GM21717 (cell line): Measurements from ENCODE around the gene NEK10.
A peak's percentile ranks its signal among the peaks of the same experiment; 100 is the strongest.
"Not testable (repeated sequence)": the region's sequence is repeated elsewhere in the genome, so short reads cannot be mapped to it uniquely, and the experiment has no call there.

ENCODE experiments used
- ATAC-seq: cut with Tn5 transposase; IDR thresholded peaks from one replicate; pipeline ENCODE4 v1.9.1; 2021; ENCODE audit warnings: mild to moderate bottlenecking, moderate library complexity; ENCODE audit not compliant: unreplicated experiment

Gene NEK10

DNA sequence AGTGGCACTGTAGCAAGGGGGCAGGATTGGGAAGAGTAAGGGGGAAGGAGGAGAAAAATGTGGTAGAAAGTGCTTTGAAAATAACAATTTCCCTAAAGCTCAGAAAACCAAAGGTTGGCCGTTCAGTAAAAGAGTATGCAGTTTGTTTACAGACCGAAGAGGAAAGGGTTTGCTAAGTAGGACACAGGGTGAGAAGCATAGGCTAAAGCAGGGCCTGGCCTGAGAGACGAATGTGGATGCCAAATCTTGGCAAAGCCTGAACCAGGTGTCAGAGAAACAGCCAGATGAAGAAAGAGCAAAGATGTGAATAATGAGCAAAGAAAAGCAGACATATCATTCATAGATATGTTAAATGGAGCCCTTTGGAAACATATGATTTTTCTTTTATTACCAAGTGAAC lies 17.1 kb downstream of the NEK10 start:
- no peak for ATAC-seq

DNA sequence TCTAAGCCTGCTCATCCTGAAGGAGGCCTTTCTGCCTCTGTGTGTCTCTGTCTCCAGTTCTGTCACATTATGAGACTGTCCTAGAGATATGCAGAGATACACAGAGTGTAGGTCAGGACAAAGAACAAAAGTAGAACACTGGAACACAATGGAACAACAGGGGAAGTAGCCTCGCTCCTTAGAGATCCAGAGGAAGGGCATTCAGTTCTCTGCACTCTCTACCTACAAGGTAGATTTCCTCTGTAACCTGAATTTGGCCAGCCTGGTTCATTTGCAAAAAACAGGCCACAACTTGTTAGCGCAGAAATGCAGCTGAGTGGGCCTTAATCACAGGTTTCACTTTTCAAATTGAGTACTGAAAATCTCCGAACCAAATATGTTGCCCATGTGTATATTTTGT lies 19.4 kb downstream of the NEK10 start:
- peak; percentile 73 for ATAC-seq

DNA sequence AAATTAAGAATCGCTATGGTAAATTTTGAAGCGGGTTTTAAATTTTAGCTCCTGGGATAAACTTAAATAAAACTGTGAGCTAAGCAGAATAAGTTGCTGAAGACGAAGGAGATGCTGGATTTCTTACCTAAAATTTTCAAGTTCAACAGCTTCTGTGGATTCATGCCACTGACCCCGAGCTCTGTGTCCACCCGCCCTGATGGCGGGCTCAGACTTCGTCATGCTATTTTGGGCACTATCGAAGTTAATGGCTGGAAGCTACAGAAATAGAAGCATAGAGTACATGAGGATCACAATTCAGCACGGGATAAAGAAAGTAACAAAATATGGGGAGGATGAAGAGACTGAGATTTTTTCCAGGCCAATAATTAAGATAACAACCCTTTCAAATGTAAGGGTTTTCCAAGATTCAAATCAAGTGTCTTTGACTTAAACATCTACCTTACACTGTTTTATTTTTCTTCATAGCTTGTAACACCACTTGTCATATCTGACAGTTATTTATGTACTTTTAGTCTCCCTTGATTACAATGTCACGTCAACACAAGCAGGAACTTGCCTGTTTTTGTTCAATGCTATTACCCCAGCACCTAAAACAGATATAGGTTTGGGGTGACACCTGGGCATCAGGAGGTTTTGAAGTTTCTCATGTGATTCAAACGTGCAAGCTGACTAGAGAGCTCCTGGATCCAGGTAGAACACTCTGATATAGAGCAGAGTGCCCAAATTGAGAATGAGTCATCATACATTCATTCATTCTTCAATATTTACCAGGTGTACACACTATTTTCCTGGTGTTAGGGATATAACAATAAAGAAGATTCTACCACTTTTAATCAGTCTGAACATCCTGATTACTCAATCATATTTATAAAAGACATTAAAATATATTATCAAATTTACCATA lies 23.0 kb downstream of the NEK10 start:
- ATAC-seq, result no peak

DNA sequence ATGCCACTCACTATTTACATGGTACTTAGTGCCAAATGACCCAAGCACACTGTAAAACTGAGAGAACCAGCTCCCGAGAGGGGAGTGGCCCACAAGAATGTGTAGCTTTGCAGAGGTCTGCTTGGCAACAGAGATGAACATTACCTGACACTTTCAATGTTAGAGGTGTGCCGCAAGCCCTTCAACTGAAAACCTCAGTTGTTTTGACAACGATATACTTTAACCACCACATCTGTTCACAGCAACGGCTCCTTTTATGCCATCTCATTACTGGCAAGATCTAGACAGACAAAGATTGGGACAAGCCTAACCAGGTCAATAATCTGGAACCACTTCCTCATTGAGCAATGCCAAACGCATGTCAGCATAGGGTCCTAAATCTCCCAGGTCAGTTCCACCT lies 23.7 kb downstream of the NEK10 start:
- no peak for ATAC-seq

DNA sequence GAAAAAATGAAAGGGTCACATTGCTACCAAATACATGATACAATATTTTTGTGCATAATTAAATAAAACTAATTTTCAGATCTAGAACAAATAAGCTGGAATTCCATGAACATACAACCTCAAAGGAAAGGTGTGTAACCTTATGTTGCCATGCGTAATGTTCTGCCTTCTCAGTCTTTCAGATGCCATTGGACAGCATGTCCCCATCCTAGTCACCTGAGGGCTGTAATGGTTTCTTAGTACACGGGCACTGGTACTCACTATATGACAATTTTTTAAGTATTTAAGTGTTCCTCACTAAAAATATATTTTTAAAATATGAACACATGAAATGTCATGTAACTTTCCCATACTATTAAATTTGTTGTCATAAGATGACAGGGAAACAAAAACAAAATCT lies 24.1 kb downstream of the NEK10 start:
- ATAC-seq, result no peak

DNA sequence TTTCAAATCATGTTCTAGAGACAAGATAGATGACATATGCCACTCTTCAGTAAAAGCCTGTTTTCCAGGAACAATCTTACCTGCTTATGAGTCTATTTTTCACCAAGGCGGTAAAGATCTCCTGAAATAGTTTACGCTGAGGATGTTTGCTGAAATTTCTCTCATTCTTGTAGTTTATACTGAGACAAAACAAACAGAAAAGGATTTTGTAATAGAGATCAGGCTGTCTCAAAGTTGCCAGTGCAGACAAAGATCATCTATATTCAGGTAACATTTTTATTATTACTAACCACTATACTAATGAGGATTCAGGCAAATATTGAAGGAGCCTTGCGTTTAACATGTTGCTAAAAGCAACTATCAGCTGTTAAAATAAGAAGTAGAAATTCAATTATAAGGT lies 25.0 kb downstream of the NEK10 start:
- ATAC-seq, result no peak

DNA sequence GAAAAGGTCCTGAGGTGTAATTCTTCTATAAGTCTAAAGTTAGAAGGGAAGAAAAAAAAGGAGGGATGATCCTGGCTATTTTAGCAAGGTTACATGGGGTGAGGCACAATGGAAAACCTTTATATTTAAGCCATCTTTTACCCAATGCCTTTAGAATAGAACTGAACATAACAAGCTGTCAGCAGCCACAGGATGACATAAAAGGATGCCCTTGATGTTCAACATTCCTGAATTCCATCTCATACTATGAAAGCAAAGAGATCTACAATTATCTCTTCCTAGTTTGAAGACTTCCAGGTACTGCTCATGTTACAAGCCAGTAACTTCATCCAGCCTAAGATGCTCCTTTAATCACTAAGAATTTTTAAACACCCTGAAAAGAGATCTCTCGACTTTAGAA lies 26.9 kb downstream of the NEK10 start:
- ATAC-seq, result no peak

DNA sequence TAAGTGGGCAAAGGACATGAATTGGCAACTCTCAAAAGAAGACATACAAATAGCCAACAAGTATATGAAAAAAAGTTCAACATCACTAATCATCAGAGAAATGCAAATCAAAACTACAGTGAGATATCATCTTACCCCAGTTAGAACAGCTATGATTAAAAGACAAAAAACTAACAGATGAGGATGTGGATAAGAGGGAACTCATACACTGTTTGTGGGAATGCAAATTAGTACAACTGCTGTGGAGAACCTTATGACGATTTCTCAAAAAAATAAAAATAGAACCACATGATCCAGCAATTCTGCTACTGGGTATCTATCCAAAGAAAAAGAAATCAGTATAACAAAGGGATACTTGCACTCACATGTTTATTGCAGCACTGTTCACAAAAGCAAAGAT lies 28.6 kb downstream of the NEK10 start:
- ATAC-seq, result no peak

DNA sequence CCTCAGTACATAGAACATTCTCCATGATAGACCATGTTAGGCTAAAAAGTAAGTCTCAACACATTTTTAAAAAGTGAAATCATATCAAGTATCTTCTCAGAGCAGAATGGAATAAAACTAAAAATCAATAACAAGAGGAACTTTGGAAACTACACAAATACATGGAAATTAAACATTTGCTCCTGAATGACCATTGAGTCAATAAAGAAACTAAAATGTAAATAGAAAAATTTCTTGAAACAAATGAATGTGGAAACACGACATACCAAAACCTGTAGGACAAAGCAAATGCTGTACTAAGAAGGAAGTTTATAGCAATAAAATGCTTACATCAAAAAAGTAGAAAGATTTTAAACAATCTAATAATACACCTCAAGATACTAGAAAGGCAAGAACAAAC lies 33.6 kb downstream of the NEK10 start:
- ATAC-seq, result no peak

DNA sequence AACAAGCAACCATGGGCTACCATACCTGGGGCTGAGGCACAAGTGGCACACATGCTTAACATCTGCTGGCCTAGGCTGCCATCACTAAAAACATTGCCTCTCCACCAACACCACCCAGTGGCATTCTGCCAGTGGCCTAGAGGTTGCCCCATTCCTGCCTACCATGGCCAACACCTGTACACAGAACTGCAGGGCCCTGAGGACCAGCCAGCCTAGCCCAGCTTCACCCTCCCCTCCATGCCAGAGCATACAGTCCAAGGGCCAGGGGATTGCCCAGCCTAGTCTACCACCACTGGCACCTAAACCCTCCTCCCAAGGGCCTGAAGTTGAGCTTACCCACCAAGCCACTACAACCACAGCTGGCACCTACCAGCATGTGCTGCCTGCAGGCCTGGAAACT lies 35.3 kb downstream of the NEK10 start:
- ATAC-seq, result no peak

DNA sequence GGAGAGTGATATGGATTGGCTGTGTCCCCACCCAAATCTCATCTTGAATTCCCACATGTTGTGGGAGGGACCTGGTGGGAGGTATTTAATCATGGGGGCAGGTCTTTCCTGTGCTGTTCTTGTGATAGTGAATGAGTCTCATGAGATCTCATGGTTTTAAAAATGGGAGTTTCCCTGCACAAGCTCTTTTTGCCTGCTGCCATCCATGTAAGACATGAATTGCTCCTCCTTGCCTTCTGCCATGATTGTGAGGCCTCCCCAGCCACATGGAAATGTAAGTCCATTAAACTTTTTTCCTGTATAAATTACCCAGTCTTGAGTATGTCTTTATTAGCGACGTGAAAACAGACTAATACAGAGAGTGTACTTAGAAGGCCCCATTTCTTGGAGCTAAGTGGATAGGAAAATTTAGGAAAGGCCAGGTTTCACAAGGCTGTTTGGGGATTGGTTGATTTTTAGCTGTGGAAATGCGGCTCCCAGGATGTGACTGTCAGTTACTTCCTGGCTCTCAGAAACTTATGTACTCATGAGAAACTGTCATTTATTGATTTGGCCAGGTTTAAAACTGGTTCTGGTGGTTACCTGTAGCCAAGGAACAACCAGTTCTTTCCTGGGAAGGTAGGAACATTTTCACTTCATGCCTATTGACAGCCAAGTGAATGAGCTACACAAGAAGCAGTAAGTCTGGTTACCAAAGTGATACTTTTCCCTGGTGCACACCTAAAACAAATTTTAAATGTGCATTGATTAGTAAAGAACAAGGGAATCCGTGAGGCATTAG lies 40.0 kb downstream of the NEK10 start:
- ATAC-seq, result not testable (repeated sequence)

DNA sequence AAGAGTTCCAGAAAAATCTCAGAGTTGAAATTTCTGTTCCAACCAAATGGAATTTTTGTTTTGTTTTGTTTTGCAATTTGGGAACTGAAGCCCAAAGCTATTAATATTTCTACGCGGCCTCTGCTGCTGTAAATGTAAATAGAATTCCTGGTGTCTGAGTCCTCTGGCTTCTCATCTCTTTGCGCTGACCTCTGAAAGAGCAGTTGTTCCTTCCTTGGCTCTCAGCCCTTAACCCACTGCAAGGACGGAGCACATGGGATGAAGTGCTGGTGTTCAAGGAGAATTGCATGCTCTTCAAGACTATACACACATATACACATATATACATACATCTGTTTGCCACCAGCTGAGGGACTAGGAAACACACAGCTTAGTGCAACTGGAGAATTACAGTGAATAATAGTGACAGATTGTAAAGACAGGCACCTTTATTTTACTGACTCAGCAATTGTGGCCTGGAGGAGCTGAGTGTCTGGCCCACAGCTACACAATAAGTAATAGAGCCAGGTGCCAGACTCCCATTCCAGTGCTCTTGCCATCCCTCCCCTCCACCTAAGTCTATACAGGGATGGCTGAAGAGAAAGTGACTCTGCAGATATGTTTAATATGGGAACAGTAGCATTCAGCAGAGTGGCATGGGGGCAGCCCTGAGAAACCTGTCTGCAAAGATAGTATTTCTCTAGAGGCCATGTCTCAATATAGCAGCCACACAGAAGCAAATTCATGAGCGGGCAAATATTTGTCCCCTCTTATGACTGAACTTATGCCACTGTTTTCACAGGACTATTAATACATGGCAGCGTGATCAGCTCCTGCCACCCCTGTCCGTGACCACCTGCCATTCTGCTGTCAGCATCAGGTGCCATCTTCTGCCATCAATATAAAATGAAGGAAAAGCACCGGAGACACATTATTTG lies 42.3 kb downstream of the NEK10 start:
- ATAC-seq, result no peak

DNA sequence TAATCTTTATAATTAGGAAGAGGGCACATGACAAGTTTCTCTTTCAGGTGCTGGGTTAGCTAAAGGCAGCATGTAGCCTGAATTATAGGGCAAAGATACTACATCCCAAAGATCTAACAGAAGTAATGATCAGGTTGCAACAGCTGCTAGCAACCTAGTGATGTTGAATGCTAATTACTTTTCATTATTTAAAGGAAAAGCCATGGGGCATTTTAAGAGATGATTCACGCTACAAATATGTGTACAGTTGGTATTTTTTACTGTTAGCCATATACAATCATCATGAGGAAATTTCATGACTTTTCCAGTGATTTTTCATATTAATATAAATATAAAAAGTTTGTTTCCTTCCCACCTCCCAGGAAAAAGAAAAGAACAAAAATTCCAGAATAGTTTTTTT lies 43.0 kb downstream of the NEK10 start:
- no peak for ATAC-seq

DNA sequence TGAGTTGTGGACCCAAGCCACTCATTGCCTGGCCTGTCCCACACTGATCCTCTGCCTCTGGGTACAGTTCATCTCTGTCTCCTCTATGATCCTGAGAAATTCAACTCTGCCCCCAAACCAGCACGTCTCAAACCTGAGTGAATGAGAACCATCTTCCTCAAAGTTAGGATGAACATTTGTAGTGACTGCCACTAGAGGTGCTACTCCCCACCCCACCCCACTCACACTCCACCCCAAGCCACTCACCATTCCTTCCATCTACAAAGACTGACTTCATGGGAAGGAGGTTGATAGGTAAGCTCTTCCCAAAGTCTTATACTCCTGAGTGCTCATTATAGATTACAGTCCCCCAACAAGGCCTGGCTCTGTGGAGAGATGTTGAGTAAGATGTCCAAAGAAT lies 43.8 kb downstream of the NEK10 start:
- no peak for ATAC-seq

DNA sequence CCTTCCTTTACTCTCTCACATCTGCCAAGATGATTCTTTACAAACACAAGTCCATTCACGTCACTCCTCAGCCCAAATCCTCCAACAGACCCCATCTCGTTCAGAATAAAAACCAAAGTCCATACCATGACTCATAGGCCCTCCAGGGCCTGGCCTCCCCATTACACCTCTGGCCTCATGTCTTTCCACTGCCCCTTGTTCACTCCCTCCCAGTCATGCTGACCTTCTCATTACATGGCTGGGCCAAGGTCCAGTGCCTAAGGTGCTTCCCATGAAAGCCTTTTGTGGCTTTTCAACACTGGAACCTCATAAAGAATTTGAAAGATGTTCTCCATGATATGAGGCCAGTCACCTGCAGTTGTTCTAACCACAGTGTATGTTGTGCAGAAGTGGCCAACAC lies 44.5 kb downstream of the NEK10 start:
- no peak for ATAC-seq

DNA sequence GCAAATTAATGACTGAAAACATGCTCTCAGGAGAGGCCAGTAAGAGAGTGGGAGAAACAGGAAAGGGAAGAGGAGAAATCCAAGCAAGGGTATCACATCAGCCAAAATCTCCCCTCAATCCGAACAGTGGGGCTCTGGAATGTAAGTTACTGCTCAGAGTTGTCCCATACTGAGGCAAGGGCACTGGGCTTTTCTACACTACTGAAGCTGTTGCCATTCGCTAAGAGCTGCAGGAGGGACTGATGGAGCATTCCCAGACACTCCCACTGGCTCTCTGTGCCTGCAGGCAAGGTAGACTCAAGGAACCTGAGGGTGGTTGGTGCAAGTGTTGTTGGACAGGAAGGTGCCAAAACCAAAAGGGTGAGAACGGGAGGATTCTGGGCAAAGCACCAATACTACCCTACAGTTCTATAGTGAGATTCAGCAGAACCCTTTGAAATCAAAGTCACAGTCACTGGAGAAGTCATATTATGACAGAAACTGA lies 46.1 kb downstream of the NEK10 start:
- no peak for ATAC-seq

DNA sequence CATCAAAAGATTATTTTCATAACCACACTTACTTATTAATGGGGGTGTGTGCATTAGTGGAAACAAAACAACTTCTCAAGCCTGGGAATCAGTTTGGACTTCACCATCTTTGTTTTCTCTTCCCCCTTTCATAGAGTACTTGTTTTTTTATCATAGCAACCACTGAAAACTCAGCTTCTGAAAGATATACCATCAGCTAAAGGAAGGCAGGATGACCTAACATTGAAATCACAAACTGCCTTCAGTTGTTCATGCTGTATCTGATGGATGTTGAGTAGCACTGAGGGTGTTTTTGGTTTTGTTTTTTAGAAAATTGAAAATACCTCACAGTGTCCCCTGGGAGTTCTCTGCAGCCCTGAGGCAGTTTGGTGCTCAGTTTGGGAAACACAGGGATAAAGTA lies 46.5 kb downstream of the NEK10 start:
- ATAC-seq, result no peak

DNA sequence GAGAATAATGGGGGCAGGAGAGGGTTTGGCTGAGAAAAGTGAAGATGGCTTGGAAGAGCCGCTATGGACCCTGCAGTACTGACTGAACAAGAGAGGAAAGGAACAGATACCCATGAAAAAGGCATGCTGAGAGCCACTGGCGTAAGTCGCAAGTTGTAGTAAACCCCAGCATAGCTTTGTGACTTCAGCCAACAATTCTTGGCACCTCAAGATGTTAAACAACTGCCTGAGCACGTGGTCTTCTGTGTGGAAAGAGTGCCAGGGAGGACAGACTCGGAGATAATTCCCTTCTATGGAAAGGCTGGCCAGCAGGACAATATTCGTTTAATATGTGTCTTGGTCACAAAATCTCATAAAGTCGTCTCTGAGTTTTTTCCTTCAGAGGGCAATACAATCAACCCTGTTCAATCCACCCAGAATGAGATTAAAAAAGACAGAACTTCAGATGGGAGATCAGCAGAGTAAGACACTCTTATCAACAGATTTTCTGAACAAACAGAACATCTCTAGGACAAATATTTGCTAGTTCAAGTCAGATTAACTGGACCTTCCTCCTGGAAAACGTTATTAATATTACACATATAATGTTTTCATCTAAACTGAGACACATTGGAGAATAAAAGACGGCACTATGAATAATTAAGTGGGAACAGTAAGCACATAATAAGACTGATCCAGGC lies 49.2 kb downstream of the NEK10 start:
- no peak for ATAC-seq

DNA sequence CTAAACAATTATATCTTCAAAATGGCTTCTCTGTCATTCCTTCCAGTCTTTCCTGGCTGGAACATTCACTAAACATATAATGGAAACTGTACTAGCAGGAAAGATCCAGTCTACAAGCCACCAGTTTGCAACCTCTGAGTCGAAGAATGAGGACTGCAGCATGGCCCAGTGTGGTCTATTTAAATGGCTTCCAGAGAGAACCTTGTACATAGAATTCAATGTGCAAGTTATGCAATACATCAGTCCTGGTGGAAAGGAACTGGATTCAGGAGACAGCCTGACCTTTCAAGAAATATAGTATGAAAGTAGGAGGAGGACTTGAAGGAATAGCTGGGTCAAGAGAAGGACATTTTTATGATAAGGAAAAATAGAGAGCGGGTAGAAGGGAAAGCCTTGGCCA lies 49.9 kb downstream of the NEK10 start:
- ATAC-seq, result no peak

DNA sequence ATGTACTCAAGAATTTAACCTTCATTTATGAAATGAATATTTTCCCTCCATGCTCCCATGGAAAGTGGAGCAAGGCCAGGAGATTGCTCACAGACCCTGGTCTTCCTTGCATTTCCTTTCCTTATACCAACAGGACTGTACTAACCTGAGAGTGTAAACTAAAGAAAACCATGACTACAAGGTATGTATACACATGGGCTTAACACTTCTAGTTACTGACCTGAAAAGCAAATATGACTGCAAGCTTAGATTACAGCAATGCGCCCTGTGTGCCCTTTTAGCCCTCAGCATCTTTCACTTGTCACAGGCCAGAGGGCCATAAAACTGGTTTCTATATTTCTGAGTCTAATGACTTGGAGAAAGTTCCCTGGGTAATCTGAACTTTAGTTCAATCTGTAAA lies 52.1 kb downstream of the NEK10 start:
- no peak for ATAC-seq

DNA sequence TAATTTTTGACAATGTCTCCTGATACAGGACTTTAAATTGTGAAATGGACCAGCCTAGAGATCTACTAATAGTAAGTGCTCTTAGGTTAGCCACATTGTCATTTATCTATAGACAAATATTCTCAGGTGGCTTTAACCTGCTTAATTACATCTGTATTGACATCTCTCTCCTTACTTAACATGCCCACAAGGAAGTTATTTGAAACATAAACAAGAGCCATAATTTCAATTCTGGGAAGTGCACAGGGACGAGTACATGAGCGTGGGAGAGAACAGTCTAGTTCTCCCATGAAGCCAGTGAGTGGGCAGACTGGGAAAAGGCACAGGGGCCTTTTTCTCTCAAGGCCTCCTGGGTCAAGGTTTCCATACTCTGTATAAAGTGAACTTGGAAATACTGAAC lies 54.2 kb downstream of the NEK10 start:
- ATAC-seq, result no peak
